Smooth muscle cell (in vitro differentiated cells): Measurements from ENCODE around the gene FRG2. TPM values are rescaled to one million over a fixed set of nuclear protein-coding genes. Genes with fewer than 3 reads are reported as not detected.
"Not testable (repeated sequence)": the region's sequence is repeated elsewhere in the genome, so short reads cannot be mapped to it uniquely, and the experiment has no call there.

Experiments
- DNase-seq: peaks from one replicate; lab custom pipeline; 2025; ENCODE audit not compliant: unreplicated experiment; lab: John Stamatoyannopoulos, UW
- H2AFZ ChIP-seq: fragments of 200-600 bp; sonication (generic); 2 replicates; pipeline ENCODE4 v1.6.0; 2016; ENCODE audit warnings: antibody characterized with exemption, low read depth, mild to moderate bottlenecking
- H3F3A ChIP-seq: fragments of 200-600 bp; sonication (generic); 2 replicates; pipeline ENCODE4 v1.6.0; 2017; ENCODE audit warnings: antibody characterized with exemption, low read depth
- H3K27ac ChIP-seq: fragments of 200-600 bp; sonication (generic); 2 replicates; pipeline ENCODE4 v1.5.1; 2016; ENCODE audit warnings: low read depth, mild to moderate bottlenecking
- H3K27me3 ChIP-seq: fragments of 200-600 bp; sonication (generic); 2 replicates; pipeline ENCODE4 v1.6.1; 2016; ENCODE audit warnings: low read depth, mild to moderate bottlenecking
- H3K36me3 ChIP-seq: fragments of 200-600 bp; sonication (generic); 2 replicates; pipeline ENCODE4 v1.5.1; 2016; ENCODE audit warnings: low read depth
- H3K4me1 ChIP-seq: fragments of 200-600 bp; sonication (generic); 2 replicates; pipeline ENCODE4 v1.5.1; 2016; ENCODE audit warnings: low read depth
- H3K4me2 ChIP-seq: fragments of 200-600 bp; sonication (generic); 2 replicates; pipeline ENCODE4 v1.6.0; 2016; ENCODE audit warnings: mild to moderate bottlenecking
- H3K4me3 ChIP-seq: fragments of 200-600 bp; sonication (generic); 2 replicates; pipeline ENCODE4 v1.5.1; 2016; ENCODE audit warnings: mild to moderate bottlenecking
- H3K79me2 ChIP-seq: fragments of 200-600 bp; sonication (generic); 2 replicates; pipeline ENCODE4 v1.6.0; 2016; ENCODE audit warnings: low read depth, mild to moderate bottlenecking
- H3K9ac ChIP-seq: fragments of 200-600 bp; sonication (generic); 2 replicates; pipeline ENCODE4 v1.6.0; 2016; ENCODE audit warnings: low read depth
- H3K9me3 ChIP-seq: fragments of 200-600 bp; sonication (generic); replicated peaks from 2 replicates; pipeline ENCODE4 v1.5.1; 2016; ENCODE audit warnings: low read depth
- H4K20me1 ChIP-seq: fragments of 200-600 bp; sonication (generic); 2 replicates; pipeline ENCODE4 v1.6.0; 2016; ENCODE audit warnings: low read depth
- CTCF ChIP-seq: fragments of 200-600 bp; sonication (generic); IDR thresholded peaks from 2 replicates; pipeline ENCODE4 v1.5.1; 2017; ENCODE audit warnings: borderline replicate concordance, mild to moderate bottlenecking, antibody characterized with exemption; ENCODE audit not compliant: insufficient read depth, poor library complexity, severe bottlenecking
- WGBS: methylation state at CpG from one replicate; pipeline ENCODE4 v1.1.7; 2016; ENCODE audit warnings: low lambda C conversion rate; 5-methylcytosine and 5-hydroxymethylcytosine counted together
- polyA plus RNA-seq: library from polyadenylated mRNA; unstranded; fragments of >200 nt; fragmentation: Nextera tagmentation; extraction: Ambion mirVana; gene quantifications from 2 replicates; pipeline ENCODE4 v1.2.1, GENCODE V29; 2016
- total RNA-seq: library from RNA; depleted of rRNA; stranded (reverse); fragments of >200 nt; gene quantifications from 2 replicates; pipeline ENCODE4 v1.2.3, GENCODE V29; 2014

The FRG2 gene
- total and polyA plus RNA-seq, 2 experiments from 2014 or later: not detected

GRCh38 chr4:189988877-189989431 lies 38.1 kb downstream of the FRG2 start:
- H4K20me1 ChIP-seq: no peaks in the 10 kb centered on the region
- no peak overlapping the region for H3K4me3 ChIP-seq
- no peak for DNase-seq
- WGBS: 67% methylated on average over 3 of the region's 3 CpGs
- no peaks in the 10 kb centered on the region for H3K79me2 ChIP-seq
- H3K9ac ChIP-seq: no peak overlapping the region
- no peaks in the 10 kb centered on the region for H3F3A ChIP-seq
- H2AFZ ChIP-seq: no peak overlapping the region
- H3K9me3 ChIP-seq: no peaks in the 10 kb centered on the region
- H3K27me3 ChIP-seq: no peaks in the 10 kb centered on the region
- no peaks in the 10 kb centered on the region for H3K36me3 ChIP-seq
- H3K4me1 ChIP-seq: no peaks in the 10 kb centered on the region
- no peak overlapping the region for H3K4me2 ChIP-seq
- no peak for TF ChIP-seq CTCF
- no peak overlapping the region for H3K27ac ChIP-seq

GRCh38 chr4:189985651-189986243 lies 41.3 kb downstream of the FRG2 start:
- not testable (repeated sequence) for H3K4me2 ChIP-seq, DNase-seq, H3K36me3 ChIP-seq, H3F3A ChIP-seq, H3K79me2 ChIP-seq, H3K4me1 ChIP-seq, H3K9ac ChIP-seq, H4K20me1 ChIP-seq, H3K9me3 ChIP-seq, H2AFZ ChIP-seq, H3K27ac ChIP-seq, H3K4me3 ChIP-seq, H3K27me3 ChIP-seq
- WGBS: 69% methylated on average over 4 of the region's 4 CpGs

GRCh38 chr4:189984661-189985060 lies 42.4 kb downstream of the FRG2 start:
- not testable (repeated sequence) for H3K79me2 ChIP-seq, DNase-seq, H3K36me3 ChIP-seq, H3K9me3 ChIP-seq, H3F3A ChIP-seq, H3K9ac ChIP-seq, H3K27ac ChIP-seq, H3K4me2 ChIP-seq, H4K20me1 ChIP-seq, H3K4me3 ChIP-seq, H3K27me3 ChIP-seq, H3K4me1 ChIP-seq, H2AFZ ChIP-seq
- 94% methylated on average over 25 of the region's 31 CpGs for WGBS

- H3K4me2 ChIP-seq, H3K79me2 ChIP-seq, DNase-seq, H3K9me3 ChIP-seq, H3K27me3 ChIP-seq, H3K4me3 ChIP-seq, H3K27ac ChIP-seq, H2AFZ ChIP-seq, H3F3A ChIP-seq, H3K36me3 ChIP-seq, H4K20me1 ChIP-seq, H3K9ac ChIP-seq, H3K4me1 ChIP-seq: not testable (repeated sequence)
- WGBS: 94% methylated on average over 13 of the region's 41 CpGs
Observed at GRCh38 chr4:189983916-189984526, 43.0 kb downstream of the FRG2 start.

- WGBS: 92% methylated on average over 8 of the region's 8 CpGs
Observed at GRCh38 chr4:189981970-189982369, 45.1 kb downstream of the FRG2 start.

GRCh38 chr4:189980292-189980691 lies 46.8 kb downstream of the FRG2 start:
- H3K36me3 ChIP-seq, H3K4me3 ChIP-seq, H2AFZ ChIP-seq, H3K79me2 ChIP-seq, H3K4me1 ChIP-seq, H4K20me1 ChIP-seq, H3K9ac ChIP-seq, DNase-seq, H3K4me2 ChIP-seq, H3K27me3 ChIP-seq, H3F3A ChIP-seq, H3K27ac ChIP-seq, H3K9me3 ChIP-seq: not testable (repeated sequence)
- 39% methylated on average over 2 of the region's 2 CpGs for WGBS

More at GRCh38 chr4:189981970-189982369, 45.1 kb downstream of the FRG2 start:
- Histone ChIP-seq H4K20me1 (no peaks in the 10 kb centered on the region), H3F3A (no peaks in the 10 kb centered on the region), H3K79me2 (no peaks in the 10 kb centered on the region), H3K36me3 (no peaks in the 10 kb centered on the region), H3K9me3 (no peaks in the 10 kb centered on the region), H3K4me3 (no peak overlapping the region), H3K9ac (no peak overlapping the region), H3K4me1 (no peaks in the 10 kb centered on the region), H3K27ac (no peak overlapping the region), H3K4me2 (no peak overlapping the region), H3K27me3 (peaks cover 3% of the 10 kb centered on the region), H2AFZ (no peak overlapping the region)
- no peak for DNase-seq
- no peak for TF ChIP-seq CTCF
